ENCODE results near the gene BICDL2.

The BICDL2 gene

GRCh38 chr16:3007059-3007956, 29.4 kb downstream of the BICDL2 start:
- no peak for DNase-seq

GRCh38 chr16:3004781-3005284, 31.9 kb downstream of the BICDL2 start:
- peak; percentile 23 for DNase-seq

- peak; percentile 7 for DNase-seq
These were observed 32.4 kb downstream of the BICDL2 start for GRCh38 chr16:3004319-3004718.

- DNase-seq = peak; percentile 88
These were observed 33.0 kb downstream of the BICDL2 start for GRCh38 chr16:3003582-3004270.

- no peak for DNase-seq
These were observed 35.4 kb downstream of the BICDL2 start for GRCh38 chr16:3001316-3001715.

- no peak for DNase-seq
These were observed 36.2 kb downstream of the BICDL2 start for GRCh38 chr16:3000540-3000939.

GRCh38 chr16:2999929-3000328, 36.8 kb downstream of the BICDL2 start:
- no peak for DNase-seq

- no peak for DNase-seq
These were observed 40.4 kb downstream of the BICDL2 start for GRCh38 chr16:2996298-2996697.

GRCh38 chr16:2992383-2993081, 44.2 kb downstream of the BICDL2 start:
- no peak for DNase-seq

- no peak for DNase-seq
These were observed 45.0 kb downstream of the BICDL2 start for GRCh38 chr16:2991566-2992261.

- no peak for DNase-seq
These were observed 45.9 kb downstream of the BICDL2 start for GRCh38 chr16:2990891-2991290.

GRCh38 chr16:2988590-2989099, 48.1 kb downstream of the BICDL2 start:
- no peak for DNase-seq

- DNase-seq = no peak
These were observed 48.9 kb downstream of the BICDL2 start for GRCh38 chr16:2987833-2988232.

GRCh38 chr16:2987286-2987685, 49.5 kb downstream of the BICDL2 start:
- DNase-seq = no peak

- DNase-seq = no peak
These were observed 50.0 kb downstream of the BICDL2 start for GRCh38 chr16:2986623-2987188.

- DNase-seq = no peak
These were observed 50.8 kb downstream of the BICDL2 start for GRCh38 chr16:2985893-2986355.

GRCh38 chr16:2985462-2985861, 51.3 kb downstream of the BICDL2 start:
- no peak for DNase-seq

GRCh38 chr16:2983706-2984136, 53.0 kb downstream of the BICDL2 start:
- peak; percentile 53 for DNase-seq

- no peak for DNase-seq
These were observed 54.3 kb downstream of the BICDL2 start for GRCh38 chr16:2982402-2982801.

GRCh38 chr16:2981899-2982250, 54.9 kb downstream of the BICDL2 start:
- no peak for DNase-seq

- no peak for DNase-seq
These were observed 55.4 kb downstream of the BICDL2 start for GRCh38 chr16:2981177-2981898.
